ENCODE results near the gene PPP1CA.
A peak's percentile ranks its signal among the peaks of the same experiment; 100 is the strongest.

PPP1CA gene

DNA sequence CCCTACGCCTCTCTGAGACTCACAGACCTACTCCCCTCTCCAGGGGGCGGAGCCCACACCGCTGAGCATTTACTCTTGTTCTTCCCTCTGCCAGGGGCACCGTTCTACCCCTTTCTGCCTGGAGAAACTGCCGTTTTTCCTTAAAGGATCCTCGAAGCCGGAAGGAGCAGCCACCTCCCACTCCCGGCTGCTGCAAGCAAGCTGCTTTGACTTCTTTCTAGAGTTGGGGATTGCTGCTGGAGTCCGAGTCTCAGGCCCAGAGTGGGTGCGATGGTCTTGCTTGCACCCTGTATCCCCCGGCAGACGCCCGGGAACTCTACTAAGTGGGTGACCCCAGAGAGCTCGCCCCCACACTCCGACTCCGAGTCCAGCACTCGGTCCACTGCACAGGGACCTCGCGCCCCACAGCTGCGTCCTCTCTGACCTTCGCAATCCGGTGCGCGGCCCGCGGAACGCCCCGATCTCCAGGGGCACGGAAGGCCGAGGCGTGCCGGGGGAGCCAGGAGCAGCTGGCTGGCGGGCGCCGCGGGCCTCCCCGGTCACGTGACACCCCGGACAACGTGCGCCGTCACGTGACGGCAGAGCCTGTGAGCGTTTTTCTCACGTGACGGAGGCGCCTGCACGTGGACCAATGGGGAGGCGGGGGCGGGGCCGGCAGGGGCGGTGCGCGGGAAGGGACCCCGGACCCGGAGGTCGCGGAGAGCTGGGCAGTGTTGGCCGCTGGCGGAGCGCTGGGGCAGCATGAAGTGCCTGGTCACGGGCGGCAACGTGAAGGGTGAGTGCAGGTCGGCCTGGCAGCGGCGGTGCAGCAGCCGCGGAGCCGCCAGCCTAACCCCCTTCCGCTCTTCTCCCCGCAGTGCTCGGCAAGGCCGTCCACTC lies 10.1 kb downstream of the PPP1CA start, which contains the start of gene RAD9A:
Gene RAD9A, plus strand, starts transcription at position 683 of the 879 bp plus-strand sequence. Its CDS starts 59 bp downstream, at position 742.
- peak; percentile 78 for DNase-seq (ENCODE audit: extremely low read depth, low read depth)
- TF ChIP-seq, protein P1, sequence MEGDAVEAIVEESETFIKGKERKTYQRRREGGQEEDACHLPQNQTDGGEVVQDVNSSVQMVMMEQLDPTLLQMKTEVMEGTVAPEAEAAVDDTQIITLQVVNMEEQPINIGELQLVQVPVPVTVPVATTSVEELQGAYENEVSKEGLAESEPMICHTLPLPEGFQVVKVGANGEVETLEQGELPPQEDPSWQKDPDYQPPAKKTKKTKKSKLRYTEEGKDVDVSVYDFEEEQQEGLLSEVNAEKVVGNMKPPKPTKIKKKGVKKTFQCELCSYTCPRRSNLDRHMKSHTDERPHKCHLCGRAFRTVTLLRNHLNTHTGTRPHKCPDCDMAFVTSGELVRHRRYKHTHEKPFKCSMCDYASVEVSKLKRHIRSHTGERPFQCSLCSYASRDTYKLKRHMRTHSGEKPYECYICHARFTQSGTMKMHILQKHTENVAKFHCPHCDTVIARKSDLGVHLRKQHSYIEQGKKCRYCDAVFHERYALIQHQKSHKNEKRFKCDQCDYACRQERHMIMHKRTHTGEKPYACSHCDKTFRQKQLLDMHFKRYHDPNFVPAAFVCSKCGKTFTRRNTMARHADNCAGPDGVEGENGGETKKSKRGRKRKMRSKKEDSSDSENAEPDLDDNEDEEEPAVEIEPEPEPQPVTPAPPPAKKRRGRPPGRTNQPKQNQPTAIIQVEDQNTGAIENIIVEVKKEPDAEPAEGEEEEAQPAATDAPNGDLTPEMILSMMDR (IDR thresholded peaks at IDR 0.05; ENCODE audit: low read depth, low read length), result no peak

DNA sequence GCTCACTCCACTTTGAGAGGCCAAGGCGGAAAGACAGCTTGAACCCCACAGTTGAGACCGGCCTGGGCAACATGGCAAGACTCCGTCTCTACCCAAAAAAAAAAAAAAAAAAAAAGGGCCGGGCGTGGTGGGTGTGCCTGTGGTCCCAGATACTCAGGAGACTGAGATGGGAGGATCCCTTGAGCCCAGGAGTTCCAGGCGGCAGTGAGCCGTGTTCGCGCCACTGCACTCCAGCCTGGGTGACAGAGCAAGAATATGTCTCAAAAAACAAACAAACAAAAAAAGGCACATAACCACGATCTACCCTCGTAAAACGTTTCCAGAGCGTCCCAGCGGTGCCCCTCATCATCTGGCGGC lies 10.7 kb downstream of the PPP1CA start:
- no peak for DNase-seq (ENCODE audit: extremely low read depth, low read depth)
- TF ChIP-seq, protein P1 (IDR thresholded peaks at IDR 0.05; ENCODE audit: low read depth, low read length), result no peak

DNA sequence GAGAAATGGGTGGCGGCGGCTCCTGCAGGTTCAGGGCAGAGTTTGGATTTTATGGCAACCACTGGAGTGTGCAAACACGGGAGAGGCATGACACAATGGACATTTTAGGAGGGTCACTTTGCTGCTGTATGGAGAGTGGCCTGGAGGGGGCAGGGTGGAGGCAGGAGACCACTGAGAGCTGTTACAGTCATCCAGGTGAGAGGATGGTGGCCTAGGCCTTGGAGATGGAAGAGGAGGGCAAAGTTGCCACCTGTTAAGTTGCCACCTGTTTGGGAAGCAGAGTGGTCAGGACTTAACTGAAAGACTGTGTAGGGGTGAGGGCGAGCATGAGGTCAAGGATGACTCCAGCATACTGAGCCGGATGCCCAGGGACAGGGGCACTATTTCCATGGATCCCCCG lies 12.2 kb downstream of the PPP1CA start:
- no peak for DNase-seq (ENCODE audit: extremely low read depth, low read depth)
- TF ChIP-seq, protein P1 (IDR thresholded peaks at IDR 0.05; ENCODE audit: low read depth, low read length), result peak; percentile 57

DNA sequence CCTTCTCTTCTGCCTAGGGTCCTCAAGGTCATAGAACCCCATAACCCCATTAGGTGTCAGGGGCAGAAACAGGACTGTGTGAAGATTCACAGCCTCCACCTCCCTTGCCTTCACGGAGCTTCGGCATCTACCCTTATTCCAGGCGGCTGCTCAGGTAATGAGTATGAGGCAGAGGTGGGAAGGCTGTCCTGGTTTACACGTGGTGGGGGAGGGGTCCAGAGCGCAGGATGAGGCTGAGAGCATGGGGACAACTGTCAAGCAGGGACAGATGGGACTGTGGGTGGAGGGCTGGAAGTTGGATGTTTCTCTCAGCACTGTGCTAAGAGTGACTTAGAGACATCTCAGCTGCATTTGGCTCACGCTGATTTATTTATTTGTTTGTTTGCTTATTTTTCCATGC lies 14.1 kb downstream of the PPP1CA start:
- TF ChIP-seq, protein P1 (IDR thresholded peaks at IDR 0.05; ENCODE audit: low read depth, low read length), result no peak
- no peak for DNase-seq (ENCODE audit: extremely low read depth, low read depth)

DNA sequence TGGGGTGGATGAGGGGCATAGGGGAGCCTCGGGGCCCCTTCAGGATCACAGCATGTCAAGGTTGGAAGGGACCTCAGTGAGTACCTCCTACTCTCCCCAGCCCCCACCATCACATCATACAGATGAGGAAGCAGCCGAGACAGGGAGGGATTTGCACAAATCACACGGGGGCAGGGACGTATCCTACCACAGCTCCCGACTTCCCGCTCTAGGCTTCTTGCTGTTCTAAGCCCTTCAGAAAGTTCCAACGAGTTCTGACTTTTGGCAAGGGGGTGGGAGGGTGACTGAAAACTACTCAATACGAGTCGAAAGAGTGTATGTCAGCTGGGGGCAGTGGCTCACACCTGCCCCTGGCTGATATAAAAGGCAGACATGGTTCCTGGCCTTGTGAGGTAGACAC lies 14.6 kb downstream of the PPP1CA start:
- DNase-seq (ENCODE audit: extremely low read depth, low read depth), result no peak
- TF ChIP-seq, protein P1 (IDR thresholded peaks at IDR 0.05; ENCODE audit: low read depth, low read length), result no peak

DNA sequence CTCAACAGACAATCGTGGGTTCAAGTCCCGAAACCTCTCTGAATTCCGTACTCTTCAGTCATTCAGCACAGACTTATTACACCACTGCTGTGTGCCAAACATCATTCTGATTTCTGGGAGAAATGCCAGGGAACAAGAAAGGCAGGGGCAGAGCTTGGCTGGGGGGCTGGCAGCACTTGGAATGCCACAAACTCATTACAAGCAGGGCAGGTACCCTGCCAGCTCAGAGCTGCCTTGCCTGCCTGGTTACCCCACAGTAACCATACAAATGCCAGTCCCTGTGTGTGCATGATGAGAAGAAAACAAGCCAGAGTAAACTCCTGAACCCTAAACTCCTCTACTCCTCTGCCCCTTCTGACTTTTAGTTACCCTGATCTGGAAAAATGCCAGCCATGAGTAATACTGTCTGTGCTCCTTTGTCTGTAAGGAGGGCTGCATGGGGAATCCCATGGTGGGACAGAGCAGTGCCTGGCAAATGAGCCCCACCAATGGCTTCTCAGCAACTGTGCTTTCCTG lies 16.7 kb downstream of the PPP1CA start:
- TF ChIP-seq, protein P1 (IDR thresholded peaks at IDR 0.05; ENCODE audit: low read depth, low read length), result no peak
- no peak for DNase-seq (ENCODE audit: extremely low read depth, low read depth)
